Neutrophil (primary cell): Measurements from ENCODE around the gene HOXB3.

Source experiments
- H3K27ac ChIP-seq: fragments of 200-600 bp; sonication (generic); 2 replicates; pipeline ENCODE4 v1.5.1; 2016; ENCODE audit warnings: mild to moderate bottlenecking, moderate library complexity
- H3K27me3 ChIP-seq: fragments of 200-600 bp; sonication (generic); 2 replicates; pipeline ENCODE4 v1.6.0; 2016; ENCODE audit warnings: mild to moderate bottlenecking
- H3K36me3 ChIP-seq: fragments of 200-600 bp; sonication (generic); 2 replicates; pipeline ENCODE4 v1.5.1; 2017
- H3K4me1 ChIP-seq, 2 experiments: fragments of 200-600 bp in 1 of 2; sonication (generic) in 1 of 2; 1 replicate in 1 of 2; 2 replicates in 1 of 2; pipeline versions ENCODE4 v1.5.1 to v1.6.1; 2013 to 2016; ENCODE audit warnings: low read depth in 1 of 2, low read length in 1 of 2, mild to moderate bottlenecking in 1 of 2, moderate library complexity in 1 of 2; ENCODE audit not compliant: control insufficient read depth in 1 of 2, insufficient read depth in 1 of 2
- H3K4me3 ChIP-seq, 2 experiments: fragments of 200-600 bp in 1 of 2; sonication (generic) in 1 of 2; 1 replicate in 1 of 2; 2 replicates in 1 of 2; pipeline ENCODE4 v1.5.1; 2013 to 2016; ENCODE audit warnings: low read depth in 1 of 2, low read length in 1 of 2, mild to moderate bottlenecking in 1 of 2, moderate library complexity in 1 of 2
- H3K9me3 ChIP-seq: fragments of 200-600 bp; sonication (generic); 2 replicates; pipeline ENCODE4 v1.5.1; 2016
- TF ChIP-seq, protein P1 (sequence below): fragments of 200-600 bp; sonication (generic); IDR thresholded peaks from 2 replicates; pipeline ENCODE4 v1.5.1; 2016; ENCODE audit warnings: antibody characterized with exemption

HOXB3 gene

DNA sequence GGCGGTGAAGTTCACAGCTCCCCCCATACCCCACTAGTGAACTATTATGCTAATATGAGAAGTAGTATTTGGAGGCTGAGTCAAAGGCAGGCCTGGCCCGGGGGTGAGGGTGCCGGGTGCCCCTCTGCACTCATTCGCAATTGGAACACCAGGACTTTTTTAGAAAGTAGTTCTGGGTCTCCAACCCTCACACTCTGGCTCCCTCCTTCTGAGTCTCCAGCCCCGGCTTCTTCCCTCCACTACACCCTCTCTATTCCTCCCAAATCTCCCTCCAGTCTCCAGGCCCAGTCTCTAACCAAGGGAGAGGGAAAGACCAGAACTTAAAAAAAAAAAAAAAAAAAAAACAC lies 33.8 kb downstream of the HOXB3 start:
- Histone ChIP-seq H3K4me1 (no peaks in the 10 kb centered on the region), H3K27ac (no peak overlapping the region), H3K9me3 (no peaks in the 10 kb centered on the region), H3K36me3 (no peaks in the 10 kb centered on the region), H3K27me3 (peaks cover 94% of the 10 kb centered on the region), H3K4me3 (no peak overlapping the region)
- TF ChIP-seq, protein P1, sequence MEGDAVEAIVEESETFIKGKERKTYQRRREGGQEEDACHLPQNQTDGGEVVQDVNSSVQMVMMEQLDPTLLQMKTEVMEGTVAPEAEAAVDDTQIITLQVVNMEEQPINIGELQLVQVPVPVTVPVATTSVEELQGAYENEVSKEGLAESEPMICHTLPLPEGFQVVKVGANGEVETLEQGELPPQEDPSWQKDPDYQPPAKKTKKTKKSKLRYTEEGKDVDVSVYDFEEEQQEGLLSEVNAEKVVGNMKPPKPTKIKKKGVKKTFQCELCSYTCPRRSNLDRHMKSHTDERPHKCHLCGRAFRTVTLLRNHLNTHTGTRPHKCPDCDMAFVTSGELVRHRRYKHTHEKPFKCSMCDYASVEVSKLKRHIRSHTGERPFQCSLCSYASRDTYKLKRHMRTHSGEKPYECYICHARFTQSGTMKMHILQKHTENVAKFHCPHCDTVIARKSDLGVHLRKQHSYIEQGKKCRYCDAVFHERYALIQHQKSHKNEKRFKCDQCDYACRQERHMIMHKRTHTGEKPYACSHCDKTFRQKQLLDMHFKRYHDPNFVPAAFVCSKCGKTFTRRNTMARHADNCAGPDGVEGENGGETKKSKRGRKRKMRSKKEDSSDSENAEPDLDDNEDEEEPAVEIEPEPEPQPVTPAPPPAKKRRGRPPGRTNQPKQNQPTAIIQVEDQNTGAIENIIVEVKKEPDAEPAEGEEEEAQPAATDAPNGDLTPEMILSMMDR = no peak

DNA sequence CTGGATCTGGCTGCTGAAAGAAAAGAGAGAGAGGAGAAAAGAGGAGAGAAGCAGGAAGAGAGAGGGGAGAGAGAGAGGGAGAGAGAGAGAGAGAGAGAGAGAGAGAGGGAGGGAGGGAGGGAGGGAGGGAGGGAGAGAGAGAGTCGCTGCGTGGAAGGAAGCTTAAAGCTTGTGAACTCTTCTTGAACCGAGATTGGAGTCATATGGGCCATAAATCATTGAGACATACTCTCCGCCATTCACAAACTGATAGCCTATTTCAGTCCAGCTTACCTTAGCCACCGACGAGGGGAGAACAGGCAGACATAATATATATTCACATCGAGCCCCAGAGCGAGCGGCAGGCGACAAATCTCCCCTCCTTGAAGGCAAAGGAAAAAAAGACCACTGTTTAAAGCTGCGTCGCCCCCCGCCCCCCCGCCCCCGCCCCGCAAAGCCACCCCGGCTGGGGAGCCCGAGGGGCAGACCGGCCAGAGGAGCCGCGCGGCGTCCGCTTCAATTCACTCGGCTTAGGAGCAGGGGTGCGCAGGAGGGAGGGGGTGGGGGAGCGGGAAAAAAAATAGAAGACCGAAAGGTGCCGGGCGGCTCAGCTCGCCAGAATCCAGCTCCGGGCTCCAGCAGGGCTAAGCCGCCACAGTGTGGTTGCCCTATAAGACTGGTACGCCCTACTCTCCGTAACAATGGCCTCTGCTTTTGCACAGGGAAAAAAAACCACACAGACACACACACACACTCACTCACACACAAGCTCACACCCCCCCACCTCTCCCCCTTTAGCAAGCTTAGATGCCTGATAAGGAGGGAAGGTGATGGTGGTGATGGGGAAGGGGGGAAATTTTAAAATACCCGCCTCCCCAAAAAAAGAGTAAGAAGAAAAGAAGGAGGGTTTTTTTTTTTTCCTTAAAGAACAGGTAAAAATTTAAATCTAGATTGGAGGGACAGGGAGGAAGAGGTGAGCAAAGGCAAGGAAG lies 34.5 kb downstream of the HOXB3 start:
- H3K4me1 ChIP-seq = no peaks in the 10 kb centered on the region
- H3K27me3 ChIP-seq = peaks cover 87% of the 10 kb centered on the region
- no peak overlapping the region for H3K4me3 ChIP-seq
- H3K9me3 ChIP-seq = no peaks in the 10 kb centered on the region
- no peak overlapping the region for H3K27ac ChIP-seq
- TF ChIP-seq, protein P1 = no peak
- no peaks in the 10 kb centered on the region for H3K36me3 ChIP-seq

DNA sequence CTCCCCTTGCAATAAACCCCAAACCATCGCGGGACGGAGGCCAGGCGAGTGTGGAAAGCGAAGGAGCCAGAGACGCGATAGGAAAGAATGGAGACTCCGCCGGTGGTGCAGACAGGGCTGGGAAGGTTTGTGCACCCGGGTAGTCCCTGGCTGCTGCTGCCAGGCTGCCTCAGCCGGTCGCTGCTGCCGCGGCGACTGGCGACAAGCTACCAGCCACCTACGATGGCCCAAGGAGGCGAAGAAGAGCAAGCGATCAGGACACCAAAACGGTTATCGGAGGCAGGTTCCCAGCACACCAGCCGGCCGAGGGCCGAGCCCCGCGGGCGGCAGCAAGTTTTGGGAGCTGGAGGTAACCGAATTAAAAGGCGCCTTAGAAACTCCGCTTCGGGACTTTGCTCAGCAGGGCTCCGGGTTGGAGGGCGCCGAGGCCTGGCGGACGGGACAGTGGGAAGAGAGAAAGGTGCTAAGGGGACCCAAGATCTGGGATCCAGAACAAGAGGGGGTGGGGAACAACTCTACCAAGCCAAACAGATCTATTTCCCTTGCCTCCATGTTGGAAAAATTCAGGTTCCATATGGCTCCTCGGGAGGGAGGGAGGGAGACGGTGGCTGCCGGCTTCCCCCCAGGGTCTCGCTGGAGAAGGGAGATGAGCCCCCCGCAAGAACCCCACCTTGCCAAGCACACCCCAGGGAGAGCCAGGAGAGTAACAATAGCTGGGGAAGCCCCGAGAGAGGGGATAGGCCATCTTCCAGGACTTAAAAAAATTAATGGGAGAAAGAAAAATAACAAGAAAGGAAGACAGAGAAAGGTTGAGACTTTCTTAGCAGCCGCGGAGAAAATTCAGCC lies 35.4 kb downstream of the HOXB3 start:
- peaks cover 87% of the 10 kb centered on the region for H3K27me3 ChIP-seq
- H3K36me3 ChIP-seq = no peaks in the 10 kb centered on the region
- no peak overlapping the region for H3K27ac ChIP-seq
- TF ChIP-seq, protein P1 = no peak
- no peaks in the 10 kb centered on the region for H3K4me1 ChIP-seq
- H3K4me3 ChIP-seq = no peak overlapping the region
- H3K9me3 ChIP-seq = no peaks in the 10 kb centered on the region

DNA sequence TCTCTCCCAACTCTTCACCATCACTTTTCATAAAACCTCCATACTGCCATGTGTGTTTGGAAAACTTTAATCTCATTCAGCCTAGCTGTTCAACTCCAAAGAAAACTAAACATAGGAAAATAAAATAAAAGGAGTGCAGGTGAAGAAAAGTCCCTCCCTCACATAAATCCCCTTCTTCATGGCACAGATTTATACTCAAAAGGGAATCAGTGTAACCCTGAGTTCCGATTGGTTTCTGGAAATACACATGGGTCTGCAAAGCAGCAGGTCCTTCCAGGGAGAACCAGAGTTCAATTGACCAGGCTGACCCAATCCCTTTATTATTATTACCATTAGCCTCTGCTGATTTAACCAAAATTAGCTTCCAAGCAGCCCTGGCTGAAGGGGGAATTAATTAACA lies 36.2 kb downstream of the HOXB3 start:
- no peak overlapping the region for H3K4me3 ChIP-seq
- no peak overlapping the region for H3K27ac ChIP-seq
- H3K9me3 ChIP-seq = no peaks in the 10 kb centered on the region
- TF ChIP-seq, protein P1 = no peak
- peaks cover 87% of the 10 kb centered on the region for H3K27me3 ChIP-seq
- no peaks in the 10 kb centered on the region for H3K36me3 ChIP-seq
- no peaks in the 10 kb centered on the region for H3K4me1 ChIP-seq

DNA sequence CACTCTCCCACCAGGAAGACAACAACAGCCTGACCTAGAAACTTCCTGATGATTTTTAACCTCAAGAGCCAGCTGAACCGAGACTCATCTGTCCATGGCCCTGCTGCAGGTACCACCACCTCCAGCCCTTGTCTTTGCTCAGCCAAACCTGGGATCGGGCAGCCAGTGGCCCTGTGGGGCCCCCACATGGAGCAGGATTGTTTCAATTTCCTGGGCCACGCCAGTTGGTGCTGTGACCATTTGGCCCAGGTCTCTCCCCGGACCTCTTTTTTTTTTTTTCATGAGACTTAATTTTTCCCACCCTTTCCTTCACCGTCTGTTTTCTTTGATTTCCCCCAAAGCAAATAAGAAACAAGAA lies 36.9 kb downstream of the HOXB3 start:
- no peak overlapping the region for H3K4me3 ChIP-seq
- H3K9me3 ChIP-seq = no peaks in the 10 kb centered on the region
- H3K27me3 ChIP-seq = peaks cover 87% of the 10 kb centered on the region
- TF ChIP-seq, protein P1 = no peak
- no peaks in the 10 kb centered on the region for H3K36me3 ChIP-seq
- no peaks in the 10 kb centered on the region for H3K4me1 ChIP-seq
- no peak overlapping the region for H3K27ac ChIP-seq
